ENCODE measurements around the gene BMP3. TPM values are rescaled to one million over a fixed set of nuclear protein-coding genes. Genes with fewer than 3 reads are reported as not detected.

The BMP3 gene, protein sequence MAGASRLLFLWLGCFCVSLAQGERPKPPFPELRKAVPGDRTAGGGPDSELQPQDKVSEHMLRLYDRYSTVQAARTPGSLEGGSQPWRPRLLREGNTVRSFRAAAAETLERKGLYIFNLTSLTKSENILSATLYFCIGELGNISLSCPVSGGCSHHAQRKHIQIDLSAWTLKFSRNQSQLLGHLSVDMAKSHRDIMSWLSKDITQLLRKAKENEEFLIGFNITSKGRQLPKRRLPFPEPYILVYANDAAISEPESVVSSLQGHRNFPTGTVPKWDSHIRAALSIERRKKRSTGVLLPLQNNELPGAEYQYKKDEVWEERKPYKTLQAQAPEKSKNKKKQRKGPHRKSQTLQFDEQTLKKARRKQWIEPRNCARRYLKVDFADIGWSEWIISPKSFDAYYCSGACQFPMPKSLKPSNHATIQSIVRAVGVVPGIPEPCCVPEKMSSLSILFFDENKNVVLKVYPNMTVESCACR
- total RNA-seq (2014; rRNA removed) (1.5 and 1.8 TPM in 2 replicates), Bru-seq, nascent RNA (percentile 64 among the genes with signal in this experiment), BruChase-seq, experiment 1, labeled RNA remaining after a 6-hour chase (percentile 60 among the genes with signal in this experiment), BruChase-seq, experiment 2, labeled RNA remaining after a 2-hour chase (percentile 73 among the genes with signal in this experiment)
- long read RNA-seq, full-length matches to known transcripts: 29 of 41 reads
- long read RNA-seq, partial matches to known transcripts: 4 of 41 reads
- long read RNA-seq, other reads (novel, unspliced or antisense): 8 of 41 reads

DNA sequence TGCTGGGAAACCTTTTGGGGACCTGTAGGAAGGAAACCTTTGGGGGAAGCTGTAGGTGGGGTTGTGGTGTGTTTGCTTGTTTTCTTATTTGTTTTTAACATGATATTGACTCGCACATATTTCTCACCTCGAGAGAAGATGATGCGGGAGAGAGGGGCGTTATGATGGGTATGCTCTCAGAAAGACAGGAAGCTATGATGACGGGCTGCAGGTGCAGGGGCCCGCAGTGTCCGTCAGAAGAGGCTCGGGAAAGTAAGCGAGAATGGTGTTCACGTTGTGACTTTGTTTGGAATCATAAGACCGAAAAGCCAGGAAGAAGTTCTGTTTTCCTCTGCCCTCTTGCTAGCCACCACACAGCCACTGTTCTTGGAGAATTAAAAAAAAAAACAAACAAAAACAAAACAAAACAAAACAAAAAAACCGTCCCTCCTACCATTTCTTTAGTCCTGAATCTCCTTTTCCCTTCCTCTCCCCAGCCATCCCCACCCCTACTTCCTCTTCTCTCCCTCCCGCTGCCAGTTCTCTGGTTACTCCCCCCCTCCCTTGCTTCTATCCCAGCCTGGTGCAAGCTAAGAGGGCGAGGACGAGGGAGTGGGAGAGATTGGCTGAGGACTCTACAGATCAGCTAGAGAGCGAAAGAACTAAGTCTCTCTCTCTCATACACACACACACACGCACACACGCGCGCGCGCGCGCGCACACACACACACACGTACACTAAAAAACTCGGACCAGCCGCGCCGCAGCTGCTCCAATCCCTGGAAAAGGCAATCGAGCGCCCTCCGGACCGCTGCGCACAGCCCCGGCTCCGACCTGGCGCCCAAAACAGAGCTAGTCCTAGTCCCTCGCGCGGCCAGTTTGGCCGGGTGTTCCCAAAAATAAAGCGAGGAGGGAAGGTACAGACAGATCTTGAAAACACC, at the start of gene BMP3:
Gene BMP3, plus strand, starts transcription at position 648 of the 920 bp plus-strand sequence. CDS start 577 bp downstream, outside the sequence.
- POLR2A ChIA-PET (ENCODE audit: unreplicated experiment): interaction anchor here (1.1 to 1.7 kb wide), 2 partner anchors 9 kb away, joined by 5 to 17 read pairs; no protein-coding TSS in a partner anchor
- H4K20me1 ChIP-seq (ENCODE audit: low read length): no peaks in the 10 kb centered on the region
- intact Hi-C loops (cut with micrococcal nuclease): loop anchor here (1.0 kb wide), 1 partner anchor 9 kb away; no protein-coding TSS in a partner anchor
- TSS peak; percentile 64 for BruUV-seq (replicated peaks)
- no peaks in the 10 kb centered on the region for H3K36me3 ChIP-seq (ENCODE audit: low read depth, low read length)
- TF ChIP-seq EZH2phosphoT487 (IDR thresholded peaks at IDR 0.05; ENCODE audit: borderline replicate concordance, low read length) (no peak), EZH2 (IDR thresholded peaks at IDR 0.05; ENCODE audit: low read length, unreplicated experiment) (no peak)
- TF ChIP-seq, protein P1, sequence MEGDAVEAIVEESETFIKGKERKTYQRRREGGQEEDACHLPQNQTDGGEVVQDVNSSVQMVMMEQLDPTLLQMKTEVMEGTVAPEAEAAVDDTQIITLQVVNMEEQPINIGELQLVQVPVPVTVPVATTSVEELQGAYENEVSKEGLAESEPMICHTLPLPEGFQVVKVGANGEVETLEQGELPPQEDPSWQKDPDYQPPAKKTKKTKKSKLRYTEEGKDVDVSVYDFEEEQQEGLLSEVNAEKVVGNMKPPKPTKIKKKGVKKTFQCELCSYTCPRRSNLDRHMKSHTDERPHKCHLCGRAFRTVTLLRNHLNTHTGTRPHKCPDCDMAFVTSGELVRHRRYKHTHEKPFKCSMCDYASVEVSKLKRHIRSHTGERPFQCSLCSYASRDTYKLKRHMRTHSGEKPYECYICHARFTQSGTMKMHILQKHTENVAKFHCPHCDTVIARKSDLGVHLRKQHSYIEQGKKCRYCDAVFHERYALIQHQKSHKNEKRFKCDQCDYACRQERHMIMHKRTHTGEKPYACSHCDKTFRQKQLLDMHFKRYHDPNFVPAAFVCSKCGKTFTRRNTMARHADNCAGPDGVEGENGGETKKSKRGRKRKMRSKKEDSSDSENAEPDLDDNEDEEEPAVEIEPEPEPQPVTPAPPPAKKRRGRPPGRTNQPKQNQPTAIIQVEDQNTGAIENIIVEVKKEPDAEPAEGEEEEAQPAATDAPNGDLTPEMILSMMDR (conservative IDR thresholded peaks at IDR 0.05; ENCODE audit: low read depth, low read length): no peak
- H3K9ac ChIP-seq (ENCODE audit: low read length): peak within 1 kb of the TSS; percentile 47
- CTCF ChIA-PET: interaction anchor here (0.6 to 1.5 kb wide), 2 partner anchors 10 to 722 kb away, joined by 3 to 4 read pairs; no protein-coding TSS in a partner anchor
- no peak within 1 kb of the TSS for H3K27ac ChIP-seq (ENCODE audit: low read length)
- peak; percentile 54 for DNase-seq
- peak within 1 kb of the TSS; percentile 93 for H2AFZ ChIP-seq (ENCODE audit: low read length)
- peak within 1 kb of the TSS; percentile 74 for H3K4me3 ChIP-seq (ENCODE audit: low read length)
- peak within 1 kb of the TSS; percentile 94 for H3K4me2 ChIP-seq (ENCODE audit: low read length)
- no peaks in the 10 kb centered on the region for H3K9me2 ChIP-seq (replicated peaks; ENCODE audit: low read length)
- H3K4me1 ChIP-seq (ENCODE audit: insufficient read depth, low read length): peaks cover 29% of the 10 kb centered on the region
- H3K9me3 ChIP-seq (ENCODE audit: low read length): no peaks in the 10 kb centered on the region
- no peaks in the 10 kb centered on the region for H3K79me2 ChIP-seq (ENCODE audit: low read length)
- no peaks in the 10 kb centered on the region for H3F3A ChIP-seq (ENCODE audit: low read length, unreplicated experiment)
- H3K27me3 ChIP-seq (ENCODE audit: low read length): no peaks in the 10 kb centered on the region
- ATAC-seq: peak; percentile 65

DNA sequence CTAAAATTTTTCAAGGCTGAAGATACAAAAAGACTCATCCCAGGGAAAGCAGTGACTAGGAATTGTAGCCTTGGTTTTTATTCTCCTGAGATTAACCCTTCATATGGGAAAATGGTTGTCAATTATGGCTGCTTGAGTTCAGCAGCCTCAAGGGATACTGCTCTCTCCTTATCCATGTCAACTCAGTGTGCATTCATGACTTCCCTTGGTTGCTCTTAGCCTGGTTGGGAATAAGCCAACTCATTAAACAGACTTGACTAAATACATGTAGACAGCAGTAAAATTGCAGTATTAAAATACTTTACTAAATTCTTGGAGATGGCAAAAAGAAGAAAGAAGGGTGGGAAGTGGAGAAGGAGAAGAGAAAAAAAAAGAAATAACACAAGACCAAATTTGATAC, 44.5 kb upstream of the BMP3 start:
- BruUV-seq (replicated peaks): no TSS peak
- H3K4me1 ChIP-seq (ENCODE audit: insufficient read depth, low read length): peaks cover 36% of the 10 kb centered on the region

More for the DNA sequence above, 44.5 kb upstream of the BMP3 start:
- POLR2A ChIA-PET (ENCODE audit: unreplicated experiment): no interaction called here
- H3K9me3 ChIP-seq (ENCODE audit: low read length): no peaks in the 10 kb centered on the region
- H3F3A ChIP-seq (ENCODE audit: low read length, unreplicated experiment): no peaks in the 10 kb centered on the region
- H3K9me2 ChIP-seq (replicated peaks; ENCODE audit: low read length): no peaks in the 10 kb centered on the region
- H4K20me1 ChIP-seq (ENCODE audit: low read length): no peaks in the 10 kb centered on the region
- H3K79me2 ChIP-seq (ENCODE audit: low read length): no peaks in the 10 kb centered on the region
- no peak overlapping the region for H3K27ac ChIP-seq (ENCODE audit: low read length)
- no peak overlapping the region for H2AFZ ChIP-seq (ENCODE audit: low read length)
- TF ChIP-seq EZH2 (IDR thresholded peaks at IDR 0.05; ENCODE audit: low read length, unreplicated experiment) (no peak), EZH2phosphoT487 (IDR thresholded peaks at IDR 0.05; ENCODE audit: borderline replicate concordance, low read length) (no peak)
- TF ChIP-seq, protein P1 (conservative IDR thresholded peaks at IDR 0.05; ENCODE audit: low read depth, low read length): no peak
- DNase-seq (no peak), ATAC-seq (no peak)
- H3K27me3 ChIP-seq (ENCODE audit: low read length): no peaks in the 10 kb centered on the region
- intact Hi-C loops (cut with micrococcal nuclease): loop anchor here (5.0 kb wide), 2 partner anchors 84 to 534 kb away; no protein-coding TSS in a partner anchor
- CTCF ChIA-PET: no interaction called here
- H3K9ac ChIP-seq (ENCODE audit: low read length): no peak overlapping the region
- no peaks in the 10 kb centered on the region for H3K36me3 ChIP-seq (ENCODE audit: low read depth, low read length)
- H3K4me2 ChIP-seq (ENCODE audit: low read length): no peak overlapping the region
- no peak overlapping the region for H3K4me3 ChIP-seq (ENCODE audit: low read length)
